KG1 (cell line): ENCODE measurements around the gene CCM2.

ENCODE experiments used
- DNase-seq: peaks from one replicate; lab custom pipeline; 2025; lab: John Stamatoyannopoulos, UW

CCM2 gene

DNA sequence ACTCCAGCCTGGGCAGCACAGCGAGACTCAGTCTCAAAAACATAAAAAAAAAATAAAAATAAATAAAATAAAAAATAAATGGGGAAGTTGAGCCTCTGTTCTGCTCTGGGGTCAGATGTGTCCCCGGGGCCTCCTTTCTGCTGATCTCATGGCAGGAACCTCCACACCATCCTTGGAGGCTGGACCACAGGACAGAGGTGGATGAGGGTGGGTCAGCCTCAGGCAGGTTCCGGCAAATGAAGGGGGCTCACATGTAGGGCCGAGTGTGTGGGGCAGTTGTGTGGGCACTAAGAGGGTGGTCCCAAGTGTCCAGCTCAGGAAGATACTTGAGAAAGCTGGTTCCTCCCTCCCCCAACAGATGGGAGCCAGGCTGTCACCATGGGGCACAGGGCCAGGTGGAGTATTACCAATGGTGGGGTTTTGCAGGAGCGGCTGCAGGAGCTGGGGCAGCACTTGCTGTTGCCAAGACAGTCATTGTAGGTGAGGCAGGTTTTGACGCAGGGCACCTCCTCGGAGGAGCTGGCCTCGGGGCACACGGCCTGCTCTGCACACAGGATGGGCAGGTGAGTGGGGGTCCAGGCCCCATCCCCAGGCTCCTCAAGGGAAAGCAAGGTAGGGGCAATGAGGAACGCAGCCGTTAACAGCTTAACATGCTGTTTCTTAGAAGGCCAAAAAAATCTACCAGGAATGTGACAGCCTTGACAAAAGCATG is 125.3 kb downstream of the CCM2 start:
- no peak for DNase-seq
